ENCODE measurements around the gene TAF1C.

Gene TAF1C

GRCh38 chr16:84153660-84154214, 33.1 kb downstream of the TAF1C start:
- DNase-seq = no peak

- DNase-seq = no peak
Measured at GRCh38 chr16:84150926-84151325, 35.9 kb downstream of the TAF1C start.

GRCh38 chr16:84144859-84145639, 41.8 kb downstream of the TAF1C start, which contains the start of the genes DNAAF1 and HSDL1:
DNAAF1 (plus strand) TSS chr16:84145308; CDS start chr16:84145441, 133 bp downstream.
HSDL1 (minus strand) TSS chr16:84145177; CDS start chr16:84131321, 13,856 bp downstream.
- peak; percentile 41 for DNase-seq

- DNase-seq = no peak
Measured at GRCh38 chr16:84144209-84144858, 42.5 kb downstream of the TAF1C start.

GRCh38 chr16:84143784-84144199, 43.1 kb downstream of the TAF1C start:
- DNase-seq = no peak

- DNase-seq = no peak
Measured at GRCh38 chr16:84143081-84143480, 43.8 kb downstream of the TAF1C start.

- no peak for DNase-seq
Measured at GRCh38 chr16:84141143-84141670, 45.6 kb downstream of the TAF1C start.

GRCh38 chr16:84139628-84140258, 47.1 kb downstream of the TAF1C start:
- no peak for DNase-seq

- peak; percentile 60 for DNase-seq
Measured at GRCh38 chr16:84138824-84139627, 47.8 kb downstream of the TAF1C start.

GRCh38 chr16:84138500-84138823, 48.4 kb downstream of the TAF1C start:
- no peak for DNase-seq

- no peak for DNase-seq
Measured at GRCh38 chr16:84137769-84138357, 49.0 kb downstream of the TAF1C start.

GRCh38 chr16:84137287-84137686, 49.6 kb downstream of the TAF1C start:
- no peak for DNase-seq

- DNase-seq = no peak
Measured at GRCh38 chr16:84136331-84137125, 50.3 kb downstream of the TAF1C start.

- no peak for DNase-seq
Measured at GRCh38 chr16:84132527-84133285, 54.2 kb downstream of the TAF1C start.

GRCh38 chr16:84131117-84131516, 55.7 kb downstream of the TAF1C start:
- DNase-seq = no peak

Measured in DMS79 treated with DMSO at 0.1 percent for 48 hours (cell line).